Immature natural killer cell (primary cell): ENCODE measurements around the gene PCSK4. TPM values are rescaled to one million over a fixed set of nuclear protein-coding genes. Genes with fewer than 3 reads are reported as not detected.
A peak's percentile ranks its signal among the peaks of the same experiment; 100 is the strongest.

Experiments
- DNase-seq, 3 donors: peaks; one replicate each; pipeline ENCODE4 v3.0.0; 2022; ENCODE audit warnings: mixed read lengths in 1 of 3
- H3K27ac Mint-ChIP-seq, 6 donors: one replicate each; pipeline ENCODE4 v1.8.0; 2020; ENCODE audit warnings: mixed read lengths in 6 of 6, mild to moderate bottlenecking in 5 of 6, inconsistent platforms in 4 of 6, moderate library complexity in 3 of 6
- H3K27me3 Mint-ChIP-seq, 3 donors: one replicate each; pipeline ENCODE4 v1.8.0; 2020 to 2021; ENCODE audit warnings: low read depth in 3 of 3, mild to moderate bottlenecking in 3 of 3, mixed read lengths in 3 of 3, moderate library complexity in 3 of 3, inconsistent platforms in 1 of 3
- H3K36me3 Mint-ChIP-seq, 3 donors: one replicate each; pipeline ENCODE4 v1.8.0; 2020; ENCODE audit warnings: mixed read lengths in 3 of 3, inconsistent platforms in 2 of 3, mild to moderate bottlenecking in 2 of 3
- H3K4me1 Mint-ChIP-seq, 2 donors: one replicate each; pipeline ENCODE4 v1.8.0; 2020; ENCODE audit warnings: inconsistent platforms in 2 of 2, mild to moderate bottlenecking in 2 of 2, mixed read lengths in 2 of 2, moderate library complexity in 1 of 2
- H3K4me3 Mint-ChIP-seq, 5 donors: one replicate each; pipeline ENCODE4 v1.8.0; 2020; ENCODE audit warnings: mild to moderate bottlenecking in 5 of 5, mixed read lengths in 5 of 5, inconsistent platforms in 3 of 5, moderate library complexity in 3 of 5
- H3K9me3 Mint-ChIP-seq, 6 donors: one replicate each; pipeline ENCODE4 v1.8.0; 2020; ENCODE audit warnings: mild to moderate bottlenecking in 6 of 6, mixed read lengths in 6 of 6, inconsistent platforms in 4 of 6, moderate library complexity in 3 of 6
- polyA plus RNA-seq, 3 donors: library from polyadenylated mRNA; unstranded; fragments of 300-500 nt; fragmentation: Illumina TruSeq; gene quantifications; one replicate each; pipeline ENCODE4 v1.2.3, GENCODE V29; 2021

Gene PCSK4
- polyA plus RNA-seq, 3 donors from 2014 or later, result 0.25 to 0.33 TPM; not detected in 1

GRCh38 chr19:1450735-1451731 is 39.1 kb downstream of the PCSK4 start:
- DNase-seq, result no peak
- Mint-ChIP-seq H3K36me3 (no peaks in the 10 kb centered on the region), H3K4me1 (peaks cover 26% of the 10 kb centered on the region in 2 donors), H3K9me3 (no peaks in the 10 kb centered on the region), H3K27me3 (peaks cover 20 to 35% (median 25%) of the 10 kb centered on the region in 3 donors), H3K27ac (peak overlapping the region in 2 of 6 donors; percentile 30 to 45), H3K4me3 (peak overlapping the region in 2 of 5 donors; percentile 60 to 61)

GRCh38 chr19:1449467-1450442 is 40.4 kb downstream of the PCSK4 start, which contains the start of gene APC2:
TSS of gene APC2 (plus strand) at chr19:1450121. CDS start at chr19:1453002, 2,881 bp downstream.
- Mint-ChIP-seq H3K36me3 (no peaks in the 10 kb centered on the region), H3K9me3 (no peaks in the 10 kb centered on the region), H3K4me3 (peak within 1 kb of the TSS in 3 of 5 donors; percentile 26 to 62 (median 61)), H3K27ac (peak within 1 kb of the TSS in 2 of 6 donors; percentile 30 to 45), H3K4me1 (peaks cover 21 to 25% of the 10 kb centered on the region in 2 donors), H3K27me3 (peaks cover 18 to 36% (median 24%) of the 10 kb centered on the region in 3 donors)
- DNase-seq, result peak in 2 of 3 donors; percentile 37 to 43

- H3K27me3 Mint-ChIP-seq, result peaks cover 17 to 41% (median 22%) of the 10 kb centered on the region in 3 donors
- no peaks in the 10 kb centered on the region for H3K9me3 Mint-ChIP-seq
- H3K4me3 Mint-ChIP-seq, result peak overlapping the region in 2 of 5 donors; percentile 12 to 15
- no peaks in the 10 kb centered on the region for H3K36me3 Mint-ChIP-seq
- no peak overlapping the region for H3K27ac Mint-ChIP-seq
- H3K4me1 Mint-ChIP-seq, result peaks cover 21 to 30% of the 10 kb centered on the region in 2 donors
- DNase-seq, result no peak
These were observed 42.2 kb downstream of the PCSK4 start for GRCh38 chr19:1447944-1448343.

GRCh38 chr19:1447504-1447903 is 42.6 kb downstream of the PCSK4 start:
- DNase-seq, result no peak
- no peaks in the 10 kb centered on the region for H3K36me3 Mint-ChIP-seq
- H3K9me3 Mint-ChIP-seq, result no peaks in the 10 kb centered on the region
- H3K27me3 Mint-ChIP-seq, result peaks cover 17 to 41% (median 22%) of the 10 kb centered on the region in 3 donors
- H3K4me1 Mint-ChIP-seq, result peaks cover 21 to 32% of the 10 kb centered on the region in 2 donors
- peak overlapping the region; percentile 48 to 69 (median 49) for H3K4me3 Mint-ChIP-seq
- H3K27ac Mint-ChIP-seq, result peak overlapping the region in 1 of 6 donors; percentile 71

- Mint-ChIP-seq H3K27ac (no peak overlapping the region), H3K9me3 (no peaks in the 10 kb centered on the region), H3K4me1 (peaks cover 21 to 38% of the 10 kb centered on the region in 2 donors), H3K4me3 (peak overlapping the region in 4 of 5 donors; percentile 53 to 69 (median 58)), H3K36me3 (no peaks in the 10 kb centered on the region), H3K27me3 (peaks cover 17 to 43% (median 18%) of the 10 kb centered on the region in 3 donors)
- peak in 1 of 3 donors; percentile 36 for DNase-seq
These were observed 43.3 kb downstream of the PCSK4 start for GRCh38 chr19:1446713-1447481.

GRCh38 chr19:1445932-1446712 is 44.0 kb downstream of the PCSK4 start:
- H3K9me3 Mint-ChIP-seq, result no peaks in the 10 kb centered on the region
- peaks cover 17 to 40% (median 18%) of the 10 kb centered on the region in 3 donors for H3K27me3 Mint-ChIP-seq
- H3K27ac Mint-ChIP-seq, result no peak overlapping the region
- no peak for DNase-seq
- no peak overlapping the region for H3K4me3 Mint-ChIP-seq
- peaks cover 21 to 39% of the 10 kb centered on the region in 2 donors for H3K4me1 Mint-ChIP-seq
- H3K36me3 Mint-ChIP-seq, result peaks cover 0 to 4% (median 0%) of the 10 kb centered on the region in 3 donors

GRCh38 chr19:1445185-1445931 is 44.8 kb downstream of the PCSK4 start:
- Mint-ChIP-seq H3K4me1 (peaks cover 23 to 40% of the 10 kb centered on the region in 2 donors), H3K4me3 (peak overlapping the region; percentile 78 to 82 (median 79)), H3K27me3 (peaks cover 10 to 36% (median 14%) of the 10 kb centered on the region in 3 donors), H3K36me3 (peaks cover 0 to 7% (median 0%) of the 10 kb centered on the region in 3 donors), H3K27ac (peak overlapping the region in 4 of 6 donors; percentile 44 to 76 (median 55)), H3K9me3 (no peaks in the 10 kb centered on the region)
- DNase-seq, result peak; percentile 79 to 84 (median 82)

GRCh38 chr19:1441677-1442438 is 48.3 kb downstream of the PCSK4 start:
- Mint-ChIP-seq H3K27ac (peak overlapping the region in 3 of 6 donors; percentile 12 to 68 (median 67)), H3K4me1 (peaks cover 22 to 47% of the 10 kb centered on the region in 2 donors), H3K27me3 (peaks cover 9 to 25% (median 13%) of the 10 kb centered on the region in 3 donors), H3K9me3 (no peaks in the 10 kb centered on the region), H3K36me3 (peaks cover 0 to 11% (median 0%) of the 10 kb centered on the region in 3 donors), H3K4me3 (peak overlapping the region in 3 of 5 donors; percentile 14 to 96 (median 36))
- DNase-seq, result no peak

- peak overlapping the region in 4 of 5 donors; percentile 21 to 99 (median 97) for H3K4me3 Mint-ChIP-seq
- no peaks in the 10 kb centered on the region for H3K9me3 Mint-ChIP-seq
- peaks cover 9 to 25% (median 13%) of the 10 kb centered on the region in 3 donors for H3K27me3 Mint-ChIP-seq
- H3K27ac Mint-ChIP-seq, result peak overlapping the region in 1 of 6 donors; percentile 45
- peaks cover 0 to 11% (median 0%) of the 10 kb centered on the region in 3 donors for H3K36me3 Mint-ChIP-seq
- no peak for DNase-seq
- H3K4me1 Mint-ChIP-seq, result peaks cover 22 to 45% of the 10 kb centered on the region in 2 donors
These were observed 49.1 kb downstream of the PCSK4 start for GRCh38 chr19:1441022-1441426.

- peaks cover 0 to 11% (median 1%) of the 10 kb centered on the region in 3 donors for H3K36me3 Mint-ChIP-seq
These were observed 49.7 kb downstream of the PCSK4 start for GRCh38 chr19:1440418-1440801.

More at GRCh38 chr19:1440418-1440801, 49.7 kb downstream of the PCSK4 start:
- H3K27me3 Mint-ChIP-seq, result peaks cover 8 to 24% (median 15%) of the 10 kb centered on the region in 3 donors
- no peaks in the 10 kb centered on the region for H3K9me3 Mint-ChIP-seq
- peak overlapping the region in 4 of 5 donors; percentile 68 to 99 (median 97) for H3K4me3 Mint-ChIP-seq
- peak overlapping the region in 2 of 6 donors; percentile 45 to 65 for H3K27ac Mint-ChIP-seq
- no peak for DNase-seq
- H3K4me1 Mint-ChIP-seq, result peaks cover 22 to 45% of the 10 kb centered on the region in 2 donors
